Activated naive CD4-positive, alpha-beta T cell treated with anti-CD3 and anti-CD28 coated beads, Interleukin-2, amount 50 U/mL, for 24 hours (primary cell): ENCODE measurements around the gene ALKBH8.
"Not testable (repeated sequence)": the region's sequence is repeated elsewhere in the genome, so short reads cannot be mapped to it uniquely, and the experiment has no call there.

ENCODE experiments used
- H3K27ac Mint-ChIP-seq: one replicate; pipeline ENCODE4 v1.8.0; 2021; ENCODE audit warnings: mild to moderate bottlenecking, mixed read lengths
- H3K27me3 Mint-ChIP-seq: one replicate; pipeline ENCODE4 v1.8.0; 2021; ENCODE audit warnings: mixed read lengths
- H3K36me3 Mint-ChIP-seq: one replicate; pipeline ENCODE4 v1.8.0; 2021; ENCODE audit warnings: mixed read lengths
- H3K4me1 Mint-ChIP-seq: one replicate; pipeline ENCODE4 v1.8.0; 2021; ENCODE audit warnings: mixed read lengths
- H3K4me3 Mint-ChIP-seq: one replicate; pipeline ENCODE4 v1.8.0; 2021; ENCODE audit warnings: mild to moderate bottlenecking, mixed read lengths
- H3K9me3 Mint-ChIP-seq: one replicate; pipeline ENCODE4 v1.8.0; 2021; ENCODE audit warnings: mixed read lengths

ALKBH8 gene

DNA sequence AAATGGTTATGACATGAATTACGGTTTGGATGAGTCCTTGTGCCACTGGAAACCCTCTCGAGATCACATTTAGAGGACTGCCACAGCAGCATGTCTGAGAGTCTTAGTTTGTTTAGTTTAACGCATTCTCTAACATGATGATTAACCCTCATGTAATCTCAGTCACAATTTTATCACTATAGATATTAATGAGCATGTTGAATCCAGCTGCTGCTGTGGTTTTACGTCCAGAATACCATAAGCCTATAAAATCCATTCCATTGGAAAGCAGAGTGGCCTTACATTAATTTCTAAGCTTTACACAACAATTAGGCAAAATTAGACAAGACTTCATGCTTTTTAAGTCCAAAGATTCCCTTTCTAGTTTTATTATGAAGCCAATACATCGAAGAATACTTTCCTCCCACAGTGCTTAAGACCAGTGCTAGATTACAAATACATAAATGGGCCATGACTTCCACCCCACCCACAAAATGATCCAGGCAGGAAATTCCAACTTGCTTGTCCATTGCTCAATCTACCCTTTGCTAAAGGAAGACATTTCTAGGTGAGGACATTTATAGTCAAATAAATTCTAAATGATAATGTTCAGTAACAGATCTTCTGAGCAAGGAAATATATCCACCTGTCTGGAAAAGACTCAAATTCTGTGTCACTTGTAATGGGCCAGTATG, 21.9 kb upstream of the ALKBH8 start:
- no peak overlapping the region for H3K27ac Mint-ChIP-seq
- H3K9me3 Mint-ChIP-seq = peaks cover 5% of the 10 kb centered on the region
- H3K4me3 Mint-ChIP-seq = no peak overlapping the region
- peaks cover 27% of the 10 kb centered on the region for H3K4me1 Mint-ChIP-seq
- peaks cover 46% of the 10 kb centered on the region for H3K27me3 Mint-ChIP-seq
- peaks cover 2% of the 10 kb centered on the region for H3K36me3 Mint-ChIP-seq

GRCh38 chr11:107583629-107584195, 18.2 kb upstream of the ALKBH8 start:
- Mint-ChIP-seq H3K4me3 (no peak overlapping the region), H3K36me3 (peaks cover 5% of the 10 kb centered on the region), H3K4me1 (no peaks in the 10 kb centered on the region), H3K27me3 (peaks cover 24% of the 10 kb centered on the region), H3K27ac (no peak overlapping the region), H3K9me3 (peaks cover 5% of the 10 kb centered on the region)

DNA sequence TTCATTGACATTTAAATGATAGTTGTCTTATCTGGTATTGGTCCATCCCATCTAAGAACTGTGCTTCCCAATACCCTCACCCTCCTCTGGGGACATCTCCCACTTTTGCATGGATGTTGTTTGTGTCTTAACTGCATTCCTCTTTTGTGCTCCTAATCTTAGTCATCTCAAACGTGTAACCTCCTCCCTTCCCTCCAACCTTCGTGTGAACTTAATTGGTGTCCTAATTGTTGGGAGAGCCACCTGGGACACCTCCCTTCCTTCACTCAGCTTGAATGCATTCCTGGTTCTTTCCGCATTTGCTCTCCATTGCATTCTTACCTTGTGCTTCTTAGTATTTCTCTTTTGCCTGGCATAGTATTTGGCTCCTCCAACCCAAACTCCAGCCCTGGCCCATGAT, 15.6 kb upstream of the ALKBH8 start:
- H3K27me3 Mint-ChIP-seq = peaks cover 6% of the 10 kb centered on the region
- H3K36me3 Mint-ChIP-seq = peaks cover 3% of the 10 kb centered on the region
- no peak overlapping the region for H3K27ac Mint-ChIP-seq
- no peak overlapping the region for H3K4me3 Mint-ChIP-seq
- no peaks in the 10 kb centered on the region for H3K9me3 Mint-ChIP-seq
- H3K4me1 Mint-ChIP-seq = no peaks in the 10 kb centered on the region

- not testable (repeated sequence) for H3K36me3 Mint-ChIP-seq, H3K27ac Mint-ChIP-seq, H3K4me1 Mint-ChIP-seq, H3K4me3 Mint-ChIP-seq, H3K9me3 Mint-ChIP-seq, H3K27me3 Mint-ChIP-seq
Observed at GRCh38 chr11:107579169-107579568, 13.6 kb upstream of the ALKBH8 start.

DNA sequence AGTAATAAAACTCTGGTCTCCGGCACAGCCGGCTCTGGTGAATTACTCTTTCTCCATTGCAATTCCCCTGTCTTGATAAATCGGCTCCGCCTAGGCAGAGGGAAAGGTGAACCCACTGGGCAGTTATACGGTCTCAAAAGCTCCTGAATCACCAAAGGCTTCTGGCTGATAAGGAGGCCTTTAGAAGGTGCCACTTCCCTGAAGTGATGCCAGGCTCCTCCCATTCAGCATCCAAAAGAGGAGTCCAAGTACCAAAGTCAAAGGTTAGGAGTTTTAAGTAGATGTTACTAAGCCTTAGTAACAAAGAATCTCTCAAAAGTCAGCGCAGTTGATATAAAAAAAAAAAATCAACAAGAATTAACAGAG, 11.8 kb upstream of the ALKBH8 start:
- H3K27ac Mint-ChIP-seq = no peak overlapping the region
- H3K27me3 Mint-ChIP-seq = peaks cover 5% of the 10 kb centered on the region
- H3K36me3 Mint-ChIP-seq = peaks cover 3% of the 10 kb centered on the region
- no peaks in the 10 kb centered on the region for H3K9me3 Mint-ChIP-seq
- H3K4me1 Mint-ChIP-seq = no peaks in the 10 kb centered on the region
- no peak overlapping the region for H3K4me3 Mint-ChIP-seq

GRCh38 chr11:107576497-107577345, 11.2 kb upstream of the ALKBH8 start:
- not testable (repeated sequence) for H3K36me3 Mint-ChIP-seq

DNA sequence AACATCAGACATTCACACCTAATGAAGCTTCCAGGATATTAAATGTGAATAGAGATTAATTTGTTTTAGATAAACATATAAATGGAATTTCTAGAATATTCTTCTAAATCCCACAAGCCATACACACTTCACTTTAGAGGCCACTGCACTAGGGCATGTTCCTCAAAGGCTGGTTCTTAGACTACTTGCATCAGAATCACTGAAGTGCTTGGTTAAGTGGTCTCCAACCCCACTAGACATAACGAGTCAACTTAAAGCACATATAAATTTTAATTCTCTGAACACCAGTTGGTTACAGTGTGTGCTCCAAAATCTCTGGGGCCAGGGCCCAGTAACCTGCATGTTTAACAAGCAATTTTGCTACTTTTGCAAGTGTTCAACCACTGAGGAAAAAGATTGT, 7.9 kb upstream of the ALKBH8 start:
- H3K36me3 Mint-ChIP-seq = no peaks in the 10 kb centered on the region
- H3K9me3 Mint-ChIP-seq = no peaks in the 10 kb centered on the region
- H3K27ac Mint-ChIP-seq = no peak overlapping the region
- no peak overlapping the region for H3K4me3 Mint-ChIP-seq
- peaks cover 5% of the 10 kb centered on the region for H3K27me3 Mint-ChIP-seq
- no peaks in the 10 kb centered on the region for H3K4me1 Mint-ChIP-seq

More at GRCh38 chr11:107576497-107577345, 11.2 kb upstream of the ALKBH8 start:
- not testable (repeated sequence) for H3K4me3 Mint-ChIP-seq, H3K4me1 Mint-ChIP-seq, H3K27ac Mint-ChIP-seq, H3K27me3 Mint-ChIP-seq, H3K9me3 Mint-ChIP-seq

DNA sequence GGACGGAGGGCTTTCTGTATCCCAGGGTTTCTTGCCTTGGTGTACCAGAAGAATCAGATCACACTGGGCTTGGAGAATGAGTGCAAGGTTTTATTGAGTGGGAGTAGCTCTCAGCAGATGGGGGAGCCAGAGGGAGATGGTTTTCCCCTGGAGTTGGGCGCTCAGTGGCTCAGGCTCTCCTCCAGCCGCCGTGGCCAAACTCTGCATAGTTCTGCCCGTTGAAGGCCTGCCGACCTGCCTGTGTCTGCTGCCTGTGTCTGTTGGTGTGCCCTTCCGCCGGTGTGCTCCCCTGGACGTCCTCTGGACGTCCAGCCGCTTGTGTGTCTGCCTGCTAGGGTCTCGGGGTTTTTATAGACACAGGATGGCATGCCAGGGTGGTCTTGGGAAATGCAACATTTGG, 4.5 kb upstream of the ALKBH8 start:
- H3K36me3 Mint-ChIP-seq = no peaks in the 10 kb centered on the region
- no peak overlapping the region for H3K27ac Mint-ChIP-seq
- no peak overlapping the region for H3K4me3 Mint-ChIP-seq
- H3K4me1 Mint-ChIP-seq = peaks cover 23% of the 10 kb centered on the region
- peaks cover 2% of the 10 kb centered on the region for H3K27me3 Mint-ChIP-seq
- H3K9me3 Mint-ChIP-seq = no peaks in the 10 kb centered on the region

DNA sequence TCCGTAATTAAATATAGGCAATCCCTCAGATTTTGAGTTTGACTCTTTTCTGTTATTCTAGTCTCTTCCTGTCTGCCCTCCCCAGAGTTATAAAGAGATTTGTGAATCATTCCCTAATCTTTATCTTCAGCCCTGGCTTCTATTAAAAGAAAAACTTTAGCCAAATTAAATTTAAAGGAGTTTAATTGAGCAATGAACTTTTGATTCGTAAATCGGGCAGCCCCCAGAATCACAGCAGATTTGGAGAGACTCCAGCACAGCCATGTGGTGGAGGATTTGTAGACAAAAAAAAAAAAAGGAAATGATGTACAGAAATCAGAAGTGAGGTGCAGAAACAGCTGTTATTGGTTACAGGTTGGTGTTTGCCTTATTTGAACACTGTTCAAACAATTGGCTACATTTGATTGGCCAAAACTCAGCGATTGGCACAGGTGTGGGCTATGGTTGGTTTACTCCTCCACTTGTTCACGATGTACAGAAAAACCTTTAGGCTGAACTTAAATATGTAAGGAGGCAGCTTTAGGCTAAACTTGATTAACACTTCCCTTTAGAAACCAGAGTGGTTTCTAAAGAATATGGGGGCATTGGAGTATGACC, 2.3 kb upstream of the ALKBH8 start:
- Mint-ChIP-seq H3K36me3 (no peaks in the 10 kb centered on the region), H3K27me3 (no peaks in the 10 kb centered on the region), H3K4me1 (peaks cover 42% of the 10 kb centered on the region), H3K9me3 (no peaks in the 10 kb centered on the region), H3K27ac (peak overlapping the region; percentile 87), H3K4me3 (no peak overlapping the region)

- Mint-ChIP-seq H3K36me3 (peaks cover 2% of the 10 kb centered on the region), H3K4me1 (peaks cover 55% of the 10 kb centered on the region), H3K4me3 (peak overlapping the region; percentile 92), H3K27me3 (no peaks in the 10 kb centered on the region), H3K27ac (peak overlapping the region; percentile 95), H3K9me3 (no peaks in the 10 kb centered on the region)
Observed at GRCh38 chr11:107566569-107566968, 1.0 kb upstream of the ALKBH8 start.

- H3K36me3 Mint-ChIP-seq, H3K9me3 Mint-ChIP-seq, H3K27me3 Mint-ChIP-seq: not testable (repeated sequence)
- H3K4me3 Mint-ChIP-seq = peak overlapping the region; percentile 92
- peaks cover 60% of the 10 kb centered on the region for H3K4me1 Mint-ChIP-seq
- H3K27ac Mint-ChIP-seq = peak overlapping the region; percentile 95
Observed at GRCh38 chr11:107565955-107566501, 493 bp upstream of the ALKBH8 start.

GRCh38 chr11:107564877-107565218, 687 bp downstream of the ALKBH8 start:
- Mint-ChIP-seq H3K4me3 (peak overlapping the region; percentile 92), H3K36me3 (peaks cover 4% of the 10 kb centered on the region), H3K27ac (peak overlapping the region; percentile 95), H3K27me3 (no peaks in the 10 kb centered on the region), H3K4me1 (peaks cover 68% of the 10 kb centered on the region), H3K9me3 (no peaks in the 10 kb centered on the region)

- Mint-ChIP-seq H3K36me3 (peaks cover 7% of the 10 kb centered on the region), H3K4me3 (peak overlapping the region; percentile 38), H3K4me1 (peaks cover 74% of the 10 kb centered on the region), H3K27me3 (no peaks in the 10 kb centered on the region), H3K9me3 (no peaks in the 10 kb centered on the region), H3K27ac (peak overlapping the region; percentile 80)
Observed at GRCh38 chr11:107563702-107564101, 1.8 kb downstream of the ALKBH8 start.

DNA sequence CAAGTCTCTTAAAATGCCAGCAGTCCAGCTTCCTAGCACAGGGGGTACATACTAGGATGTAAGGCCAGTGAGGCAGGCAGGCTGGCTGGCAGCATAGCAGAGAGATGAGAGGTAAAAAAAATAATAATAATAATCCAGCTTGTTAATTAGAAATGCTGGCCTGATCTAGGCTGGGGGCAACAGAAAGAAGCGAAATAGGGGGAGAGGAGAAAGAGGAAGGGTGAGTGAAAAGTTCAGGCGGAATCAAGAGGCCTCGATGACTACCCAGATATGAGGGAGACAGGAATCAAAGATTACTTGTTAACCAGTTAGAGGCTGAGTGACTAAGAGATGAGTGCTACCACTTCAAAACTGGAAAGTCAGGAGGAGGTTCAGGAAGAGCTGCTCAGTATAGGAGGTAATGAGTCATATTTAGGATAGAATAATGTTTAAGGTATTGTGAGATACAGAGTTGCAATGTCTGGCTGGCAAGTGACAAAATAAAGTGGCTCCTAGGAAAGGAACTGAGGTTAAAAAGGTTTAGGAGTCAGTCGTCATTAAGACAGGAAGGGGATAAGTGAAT, 2.8 kb downstream of the ALKBH8 start:
- Mint-ChIP-seq H3K27me3 (no peaks in the 10 kb centered on the region), H3K4me1 (peaks cover 74% of the 10 kb centered on the region), H3K9me3 (no peaks in the 10 kb centered on the region), H3K27ac (peak overlapping the region; percentile 76), H3K36me3 (peaks cover 7% of the 10 kb centered on the region), H3K4me3 (peak overlapping the region; percentile 71)

DNA sequence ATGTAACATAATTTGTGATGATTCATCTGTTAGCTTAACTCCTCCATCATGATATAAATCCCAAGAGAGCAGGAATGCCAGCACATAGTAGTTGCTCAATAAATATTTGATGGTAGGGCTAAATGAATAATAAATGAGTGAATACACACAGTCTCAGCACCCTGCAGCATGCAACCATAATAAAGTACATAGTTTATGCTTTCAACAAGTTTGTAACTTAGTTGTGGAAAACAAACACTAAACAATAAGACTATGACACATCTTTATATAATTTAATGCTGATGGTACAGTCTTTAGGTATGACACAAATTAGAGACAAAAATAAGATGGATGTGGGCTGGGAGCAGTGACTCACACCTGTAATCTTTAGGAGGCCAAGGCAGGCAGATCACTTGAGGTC, 3.8 kb downstream of the ALKBH8 start:
- Mint-ChIP-seq H3K4me1 (peaks cover 68% of the 10 kb centered on the region), H3K4me3 (peak overlapping the region; percentile 59)

More for the DNA sequence above, 3.8 kb downstream of the ALKBH8 start:
- Mint-ChIP-seq H3K36me3 (peaks cover 7% of the 10 kb centered on the region), H3K27me3 (no peaks in the 10 kb centered on the region), H3K9me3 (no peaks in the 10 kb centered on the region), H3K27ac (peak overlapping the region; percentile 76)
